GM12873 (cell line): Measurements from ENCODE around the gene RFLNA.
A peak's percentile ranks its signal among the peaks of the same experiment; 100 is the strongest.

Source experiments
- TF ChIP-seq, protein P1 (sequence below): IDR thresholded peaks from 2 replicates; pipeline ENCODE4 v1.5.1; 2012; ENCODE audit warnings: low read depth, mild to moderate bottlenecking, moderate library complexity, low read length, control low read depth; ENCODE audit not compliant: insufficient read depth; ENCODE audit errors: missing control alignments

Gene RFLNA

GRCh38 chr12:124317400-124317799, 22.5 kb downstream of the RFLNA start:
- TF ChIP-seq, protein P1, sequence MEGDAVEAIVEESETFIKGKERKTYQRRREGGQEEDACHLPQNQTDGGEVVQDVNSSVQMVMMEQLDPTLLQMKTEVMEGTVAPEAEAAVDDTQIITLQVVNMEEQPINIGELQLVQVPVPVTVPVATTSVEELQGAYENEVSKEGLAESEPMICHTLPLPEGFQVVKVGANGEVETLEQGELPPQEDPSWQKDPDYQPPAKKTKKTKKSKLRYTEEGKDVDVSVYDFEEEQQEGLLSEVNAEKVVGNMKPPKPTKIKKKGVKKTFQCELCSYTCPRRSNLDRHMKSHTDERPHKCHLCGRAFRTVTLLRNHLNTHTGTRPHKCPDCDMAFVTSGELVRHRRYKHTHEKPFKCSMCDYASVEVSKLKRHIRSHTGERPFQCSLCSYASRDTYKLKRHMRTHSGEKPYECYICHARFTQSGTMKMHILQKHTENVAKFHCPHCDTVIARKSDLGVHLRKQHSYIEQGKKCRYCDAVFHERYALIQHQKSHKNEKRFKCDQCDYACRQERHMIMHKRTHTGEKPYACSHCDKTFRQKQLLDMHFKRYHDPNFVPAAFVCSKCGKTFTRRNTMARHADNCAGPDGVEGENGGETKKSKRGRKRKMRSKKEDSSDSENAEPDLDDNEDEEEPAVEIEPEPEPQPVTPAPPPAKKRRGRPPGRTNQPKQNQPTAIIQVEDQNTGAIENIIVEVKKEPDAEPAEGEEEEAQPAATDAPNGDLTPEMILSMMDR: no peak

GRCh38 chr12:124318278-124319020, 23.6 kb downstream of the RFLNA start:
- TF ChIP-seq, protein P1: no peak

- TF ChIP-seq, protein P1: no peak
These were observed 24.6 kb downstream of the RFLNA start for GRCh38 chr12:124319368-124320050.

- TF ChIP-seq, protein P1: peak; percentile 94
These were observed 26.2 kb downstream of the RFLNA start for GRCh38 chr12:124321040-124321481.

- TF ChIP-seq, protein P1: no peak
These were observed 26.8 kb downstream of the RFLNA start for GRCh38 chr12:124321556-124322270.

GRCh38 chr12:124322271-124322998, 27.5 kb downstream of the RFLNA start:
- TF ChIP-seq, protein P1: no peak
